Hypothalamus (tissue), 51 donors: ENCODE results near the gene SUCLG2.
"Not testable (repeated sequence)": the region's sequence is repeated elsewhere in the genome, so short reads cannot be mapped to it uniquely, and the experiment has no call there.

Experiments
- DNase-seq, 51 donors: peaks; one replicate each; lab custom pipeline; 2025; lab: John Stamatoyannopoulos, UW

Gene SUCLG2

DNA sequence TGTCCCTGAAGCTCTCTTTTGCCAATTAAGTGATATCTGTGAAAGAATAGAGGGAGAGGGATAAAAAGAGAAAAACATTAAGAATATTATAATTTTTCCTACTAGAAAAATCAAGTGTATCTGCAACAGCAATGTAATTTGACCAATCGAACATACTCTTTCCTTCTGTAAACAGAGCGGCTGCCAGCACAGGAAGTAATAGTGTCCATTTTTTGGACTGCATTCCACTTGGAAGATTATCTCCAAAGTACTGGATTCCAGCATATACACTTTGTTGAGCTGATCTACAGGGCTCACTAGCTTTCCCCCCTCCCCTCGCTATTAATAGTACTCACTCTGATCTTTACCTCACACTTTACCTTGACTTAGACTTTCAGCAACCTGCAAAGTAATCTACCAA, 90.4 kb downstream of the SUCLG2 start:
- no peak for DNase-seq

DNA sequence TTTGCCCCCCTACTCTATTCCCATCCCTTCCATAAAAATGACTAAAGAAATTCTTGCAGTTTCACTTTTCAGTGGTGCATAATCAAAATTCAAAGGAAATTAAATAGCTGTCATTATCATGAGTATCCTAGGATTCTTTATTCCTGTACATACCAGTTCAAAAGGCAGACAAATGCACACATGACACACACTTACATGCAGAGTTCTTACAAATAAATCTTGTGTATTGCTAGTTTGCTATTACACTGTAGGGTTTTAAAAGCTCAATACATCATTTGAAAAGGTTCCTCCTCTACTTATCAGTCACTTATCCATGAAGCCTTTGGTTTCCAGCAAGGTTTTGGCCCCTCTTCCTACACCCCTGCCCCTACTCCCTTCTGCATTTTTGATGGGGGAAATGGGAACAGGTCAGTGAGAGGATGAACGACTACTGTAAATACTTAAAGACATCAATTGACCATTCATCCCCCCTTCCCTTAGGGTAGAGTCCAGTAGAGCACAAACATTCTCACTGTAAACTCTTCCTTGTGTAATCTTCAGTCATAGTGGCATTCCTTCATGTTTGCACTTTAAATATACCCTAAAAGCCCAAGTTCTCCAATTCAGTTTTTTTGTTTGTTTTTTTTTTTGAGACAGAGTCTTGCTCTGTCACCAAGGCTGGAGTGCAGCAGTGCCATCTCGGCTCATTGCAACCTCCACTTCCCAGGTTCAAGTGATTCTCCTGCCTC, 92.6 kb downstream of the SUCLG2 start:
- DNase-seq: no peak

DNA sequence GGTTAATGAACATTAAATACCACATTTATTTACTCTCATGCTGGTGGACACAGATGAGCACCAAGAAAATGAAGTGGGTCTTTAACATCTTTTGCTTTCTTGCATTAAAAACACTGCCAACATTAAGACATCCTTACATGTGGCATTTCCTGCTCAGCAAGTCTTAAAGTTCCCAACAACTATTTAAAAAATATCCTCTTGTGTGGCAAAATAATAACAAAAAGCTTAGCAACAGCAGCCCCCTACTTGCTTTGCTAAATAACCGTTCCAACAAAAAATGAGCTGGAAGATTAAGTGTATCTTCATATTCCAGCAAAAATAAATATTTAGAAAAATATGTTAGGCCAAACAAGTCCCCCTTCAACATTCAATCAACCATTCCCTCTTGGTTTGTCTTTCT, 93.1 kb downstream of the SUCLG2 start:
- DNase-seq: no peak

DNA sequence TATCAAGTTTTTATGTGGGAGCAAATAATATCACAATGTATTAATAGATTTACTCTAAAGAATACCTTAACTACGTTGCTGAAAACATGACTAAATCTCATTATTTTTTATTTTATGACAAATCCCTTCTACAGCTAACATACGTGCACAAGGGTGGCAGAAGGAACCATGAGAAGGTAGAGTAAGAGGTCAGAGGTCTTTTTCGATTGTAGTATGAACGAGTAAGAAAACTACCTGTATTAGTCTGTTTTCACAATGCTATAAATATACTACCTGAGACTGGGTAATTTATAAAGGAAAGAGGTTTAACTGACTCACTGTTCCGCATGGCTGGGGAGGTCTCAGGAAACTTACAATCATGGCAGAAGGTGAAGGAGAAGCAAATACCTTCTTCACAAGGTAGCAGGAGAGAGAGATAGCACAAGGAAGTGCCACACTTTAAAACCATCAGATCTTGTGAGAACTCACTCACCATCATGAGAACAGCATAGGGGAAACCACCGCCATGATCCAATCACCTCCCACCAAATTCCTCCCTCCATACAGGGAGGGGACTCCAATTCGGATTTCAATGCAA, 95.3 kb downstream of the SUCLG2 start:
- no peak for DNase-seq

DNA sequence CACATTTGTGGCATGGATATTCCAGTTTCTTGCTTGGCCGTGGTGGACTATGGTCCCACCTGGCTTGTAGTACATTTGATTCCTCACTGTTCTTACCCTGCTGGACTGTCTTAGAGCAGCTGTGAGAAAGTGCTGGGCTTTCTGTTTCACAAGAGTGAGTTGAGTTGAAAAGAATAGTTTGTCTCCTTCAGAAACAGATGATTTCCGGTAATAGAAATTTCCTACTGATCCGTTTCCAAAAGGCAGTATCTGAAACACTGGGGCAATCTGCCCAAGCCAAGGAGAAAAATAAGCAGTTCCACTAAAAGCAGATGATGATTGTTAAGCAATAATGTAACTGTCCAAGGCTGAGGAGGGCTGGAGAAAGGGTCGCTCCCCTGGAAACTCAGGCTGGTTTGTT, 96.0 kb downstream of the SUCLG2 start:
- DNase-seq: no peak

DNA sequence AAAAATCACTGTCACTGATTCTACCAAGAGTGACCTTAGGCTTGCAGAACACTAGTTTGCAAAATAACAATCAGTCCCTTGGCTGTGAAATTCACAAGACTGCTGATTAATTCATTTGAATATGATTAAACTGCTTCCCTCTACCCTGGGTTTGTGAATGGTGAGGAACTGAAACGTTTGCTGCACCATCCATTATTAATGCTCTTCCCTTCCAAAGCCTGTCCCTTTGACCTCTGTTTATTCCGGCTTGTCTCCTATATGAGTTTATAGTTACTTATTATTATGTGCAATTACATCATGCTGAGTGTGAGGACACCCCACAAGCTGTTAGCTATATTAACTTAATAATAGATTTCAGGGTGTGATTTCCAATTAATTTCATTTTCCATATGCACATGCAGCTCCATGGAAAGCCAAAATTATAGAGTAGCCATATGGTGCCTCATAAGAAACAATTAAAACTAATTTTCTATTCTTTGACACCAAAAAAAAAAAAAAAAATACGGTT, 96.5 kb downstream of the SUCLG2 start:
- DNase-seq: no peak

DNA sequence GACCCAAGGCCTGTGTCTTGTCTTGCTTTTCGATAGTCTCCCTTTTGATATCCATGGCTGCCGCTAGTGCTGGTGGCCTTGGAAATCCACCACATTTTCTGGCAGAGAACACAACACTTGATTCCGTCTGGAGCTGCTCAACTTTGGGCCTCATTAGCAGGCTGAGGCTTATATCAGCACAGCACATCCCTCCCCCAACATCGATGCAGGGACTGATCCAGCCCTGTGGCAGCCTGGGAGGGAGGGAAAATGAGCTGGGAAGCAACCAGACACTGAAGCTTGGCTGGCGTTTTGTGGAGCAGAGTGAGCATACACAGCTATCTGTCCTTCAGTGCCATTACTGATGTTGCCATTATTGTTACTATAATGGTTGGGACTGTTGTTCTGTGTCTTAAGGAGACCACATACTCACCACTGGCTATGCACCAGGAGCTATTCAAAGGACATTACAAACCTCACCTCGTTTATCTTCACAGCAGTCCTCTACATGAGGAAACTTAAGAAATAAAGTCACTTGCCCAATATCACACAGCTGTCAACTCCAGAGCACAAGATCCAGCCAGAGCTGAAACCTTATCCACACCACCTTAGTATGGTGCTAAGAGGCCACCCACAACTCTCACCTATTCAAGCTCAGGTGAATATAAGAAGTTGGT, 102.9 kb downstream of the SUCLG2 start:
- DNase-seq: peak in 2 of 51 donors; percentile 6 to 16

DNA sequence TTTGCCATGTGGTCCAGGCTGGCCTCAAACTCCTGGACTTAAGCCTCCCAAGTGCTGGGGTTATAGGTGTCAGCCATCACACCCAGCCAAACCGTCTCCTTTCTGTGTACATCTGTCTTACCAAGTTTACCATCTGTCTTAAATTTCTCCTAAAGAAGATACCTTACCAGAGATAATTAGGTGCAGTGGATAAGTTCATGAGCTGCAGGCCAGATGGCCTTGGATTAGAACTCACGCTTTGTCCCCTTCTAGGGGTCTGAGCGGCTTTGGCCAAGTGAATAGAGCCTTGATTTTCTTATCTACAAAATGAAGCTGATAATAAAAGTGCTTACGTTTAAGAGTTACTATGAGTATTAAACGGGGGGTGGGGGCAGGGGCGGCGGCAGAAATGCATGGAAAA, 103.9 kb downstream of the SUCLG2 start:
- no peak for DNase-seq

DNA sequence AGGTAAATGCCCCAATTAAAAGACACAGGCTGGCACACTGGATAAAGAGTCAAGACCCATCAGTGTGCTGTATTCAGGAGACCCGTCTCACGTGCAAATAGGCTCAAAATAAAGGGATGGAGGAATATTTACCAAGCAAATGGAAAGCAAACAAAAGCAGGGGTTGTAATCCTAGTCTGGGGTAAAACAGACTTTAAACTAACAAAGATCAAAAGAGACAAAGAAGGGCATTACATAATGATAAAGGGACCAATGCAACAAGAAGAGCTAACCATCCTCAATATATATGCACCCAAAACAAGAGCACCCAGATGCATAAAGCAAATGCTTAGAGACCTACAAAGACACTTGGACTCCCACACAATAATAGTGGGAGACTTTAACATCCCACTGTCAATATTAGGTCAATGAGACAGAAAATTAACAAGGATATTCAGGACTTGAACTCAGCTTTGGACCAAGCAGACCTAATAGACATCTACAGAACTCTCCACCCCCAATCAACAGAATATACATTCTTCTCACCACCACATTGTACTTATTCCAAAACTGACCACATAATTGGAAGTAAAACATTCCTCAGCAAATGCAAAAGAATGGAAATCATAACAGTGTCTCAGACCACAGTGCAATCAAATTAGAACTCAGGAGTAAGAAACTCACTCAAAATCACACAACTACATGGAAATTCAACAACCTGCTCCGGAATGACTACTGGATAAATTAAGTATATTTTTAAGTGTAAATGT, 111.7 kb downstream of the SUCLG2 start:
- not testable (repeated sequence) for DNase-seq

DNA sequence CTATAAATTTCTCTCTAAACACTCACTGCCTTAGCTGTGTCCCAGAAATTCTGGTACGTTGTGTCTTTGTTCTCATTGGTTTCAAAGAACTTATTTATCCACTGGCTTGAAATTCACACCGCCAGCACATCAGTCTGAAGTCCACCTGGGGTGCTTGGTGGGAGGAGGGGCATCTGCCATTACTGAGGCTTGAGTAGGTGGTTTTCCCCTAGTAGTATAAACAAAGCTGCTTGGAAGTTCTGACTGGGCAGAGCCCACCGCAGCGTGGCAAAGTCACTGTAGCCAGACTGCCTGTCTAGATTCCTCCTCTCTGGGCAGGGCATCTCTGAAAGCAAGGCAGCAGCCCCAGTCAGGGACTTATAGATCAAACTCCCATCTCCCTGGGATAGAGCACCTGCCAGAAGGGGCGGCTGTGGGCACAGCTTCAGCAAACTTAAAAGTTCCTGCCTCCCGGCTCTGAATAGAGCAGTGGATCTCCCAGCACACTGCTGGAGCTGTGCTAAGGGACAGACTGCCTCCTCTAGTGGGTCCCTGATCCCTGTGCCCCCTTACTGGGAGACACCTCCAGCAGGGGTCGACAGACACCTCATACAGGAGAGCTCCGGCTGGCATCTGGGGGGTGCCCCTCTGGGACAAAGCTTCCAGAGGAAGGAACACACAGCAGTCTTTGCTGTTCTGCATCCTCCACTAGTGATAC, 114.1 kb downstream of the SUCLG2 start:
- DNase-seq: no peak

DNA sequence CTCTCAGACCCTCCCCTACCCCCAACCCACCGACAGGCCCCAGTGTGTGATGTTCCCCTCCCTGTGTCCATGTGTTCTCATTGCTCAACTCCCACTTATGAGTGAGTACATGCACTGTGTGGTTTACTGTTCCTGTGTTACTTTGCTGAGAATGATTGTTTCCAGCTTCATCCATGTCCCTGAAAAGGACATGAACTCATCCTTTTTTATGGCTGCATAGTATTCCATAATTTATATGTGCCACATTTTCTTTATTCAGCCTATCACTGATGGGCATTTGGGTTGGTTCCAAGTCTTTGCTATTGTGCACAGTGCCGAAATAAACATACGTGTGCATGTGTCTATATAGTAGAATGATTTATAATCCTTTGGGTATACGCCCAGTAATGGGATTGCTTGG, 117.2 kb downstream of the SUCLG2 start:
- DNase-seq: not testable (repeated sequence)

DNA sequence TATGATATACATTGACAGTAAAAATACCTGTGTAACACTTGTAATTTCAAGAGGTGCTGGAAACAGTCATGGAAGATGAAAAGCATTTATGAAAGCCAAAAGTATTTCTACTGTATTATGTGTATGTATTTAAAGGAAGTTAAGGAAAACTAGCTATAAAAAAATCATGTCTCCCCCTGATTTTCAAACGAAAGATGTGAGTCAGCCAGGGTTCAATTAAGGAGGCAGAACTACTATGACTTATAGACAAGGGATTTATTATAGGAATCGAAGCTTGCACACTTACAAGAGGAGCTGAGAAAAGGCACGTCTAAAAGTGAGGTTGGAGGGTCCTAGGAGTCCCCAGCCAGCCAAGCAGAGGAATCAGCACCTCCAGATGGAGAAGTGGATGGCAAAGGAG, 119.4 kb downstream of the SUCLG2 start:
- no peak for DNase-seq

DNA sequence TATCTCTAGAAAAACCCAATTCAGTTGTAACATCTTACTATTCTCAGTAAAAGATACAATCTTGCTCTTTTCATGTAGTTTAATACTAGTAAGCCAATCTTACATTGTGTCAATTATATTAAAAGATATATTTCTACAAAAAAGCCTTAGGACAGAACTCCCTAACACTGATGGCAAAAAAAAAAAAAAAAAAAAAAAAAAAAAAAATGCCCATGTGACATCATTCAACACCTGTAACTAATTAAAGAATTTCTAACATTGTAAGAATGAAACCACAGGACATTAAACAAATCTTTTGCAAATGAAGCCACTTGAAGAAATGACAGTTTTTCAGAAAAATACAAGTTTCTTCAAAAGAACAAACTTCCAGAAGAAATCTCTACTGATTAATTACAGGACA, 119.8 kb downstream of the SUCLG2 start:
- DNase-seq: no peak

DNA sequence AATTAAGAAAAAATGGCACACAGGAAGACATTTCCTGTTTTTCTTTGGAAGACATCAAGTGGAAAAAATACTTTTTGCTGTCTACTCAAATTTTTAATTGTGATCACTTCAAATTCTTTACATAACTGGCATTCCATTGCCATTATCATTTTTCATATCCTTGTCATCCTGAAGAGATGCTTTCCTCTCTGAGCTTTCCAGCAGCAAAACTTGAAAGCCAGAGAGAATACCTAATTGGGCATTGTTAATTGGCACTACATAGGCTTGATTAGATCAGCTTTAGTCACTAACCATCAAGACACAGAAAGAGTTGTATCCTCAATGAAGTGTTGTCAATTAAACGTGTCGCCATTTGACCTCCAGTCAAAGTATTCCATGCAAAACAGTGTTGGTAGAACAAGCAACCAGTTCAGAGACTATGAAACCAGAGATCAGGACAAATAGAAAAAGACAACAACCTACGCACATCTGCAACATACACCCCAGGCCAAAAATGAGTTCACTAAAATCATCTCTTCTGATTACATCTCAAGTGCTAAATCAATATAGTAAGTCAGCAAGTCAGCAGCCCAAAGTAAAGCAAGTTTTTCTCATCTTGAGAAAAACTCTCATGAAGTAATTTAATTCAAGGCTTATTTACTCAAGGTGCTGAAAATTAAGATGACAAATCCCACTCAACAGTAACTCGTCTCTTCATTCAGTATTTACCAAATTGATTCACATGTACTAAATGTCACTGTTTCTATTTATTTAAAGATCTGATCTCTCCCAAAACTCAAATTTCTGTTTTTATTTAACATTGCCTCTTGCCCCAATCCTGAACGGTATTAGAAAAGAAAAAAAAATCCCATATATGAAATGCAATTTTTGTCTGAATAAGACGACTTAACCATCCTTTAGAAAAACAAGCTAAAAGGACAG, 123.0 kb downstream of the SUCLG2 start:
- DNase-seq: no peak

DNA sequence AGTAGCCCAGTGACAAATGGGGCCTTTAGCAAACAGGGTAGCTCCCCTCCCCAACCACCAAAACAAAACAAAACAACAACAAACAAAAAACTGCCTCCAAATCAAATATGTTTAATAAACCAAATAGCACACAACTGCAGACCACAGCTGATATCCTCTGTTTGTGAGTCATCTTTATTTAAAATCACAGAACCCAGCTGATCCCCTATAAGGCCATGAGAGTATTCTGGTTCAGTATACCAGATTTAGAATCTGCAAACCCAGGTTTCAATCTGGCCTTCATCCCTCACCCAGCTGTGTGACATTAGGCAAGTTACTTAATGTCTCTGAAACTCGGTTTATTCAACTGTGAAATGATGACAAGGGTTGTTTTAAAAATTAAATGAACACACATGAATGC, 124.5 kb downstream of the SUCLG2 start:
- no peak for DNase-seq

DNA sequence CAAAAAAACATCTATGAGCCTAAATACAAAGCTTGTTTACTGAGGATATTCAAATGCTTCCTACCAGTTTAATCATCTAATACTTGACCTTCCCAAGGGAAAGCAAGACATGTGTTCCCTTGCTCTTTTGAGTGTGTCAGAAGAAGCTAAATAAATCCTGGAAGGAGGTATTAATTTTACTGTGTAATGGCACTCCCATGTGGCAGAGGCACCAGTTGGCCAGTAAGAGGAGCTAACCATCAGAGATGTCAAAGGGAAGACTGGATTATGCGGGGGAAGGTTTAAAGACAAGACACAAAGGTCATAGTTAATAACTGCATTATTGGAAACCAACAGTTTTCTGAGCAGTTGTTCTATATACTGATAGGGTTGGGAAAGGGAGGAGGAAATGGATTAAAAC, 125.1 kb downstream of the SUCLG2 start:
- DNase-seq: no peak

DNA sequence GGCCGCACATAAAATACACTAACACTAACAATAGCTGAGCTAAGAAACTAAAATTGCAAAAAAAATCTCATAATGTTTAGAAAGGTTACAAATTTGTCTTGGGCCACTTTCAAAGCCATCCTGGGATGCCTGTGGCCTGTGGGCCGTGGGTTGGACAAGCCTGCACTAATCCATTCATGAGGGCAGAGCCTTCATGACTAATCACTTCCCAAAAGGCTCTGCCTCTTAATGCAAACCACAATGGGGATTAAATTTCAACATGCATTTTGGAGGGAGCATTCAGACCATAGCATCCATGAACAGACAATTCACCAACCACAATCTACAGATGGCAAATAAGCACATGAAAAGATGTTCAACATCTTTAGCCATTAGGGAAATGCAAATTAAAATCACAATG, 128.2 kb downstream of the SUCLG2 start:
- no peak for DNase-seq

DNA sequence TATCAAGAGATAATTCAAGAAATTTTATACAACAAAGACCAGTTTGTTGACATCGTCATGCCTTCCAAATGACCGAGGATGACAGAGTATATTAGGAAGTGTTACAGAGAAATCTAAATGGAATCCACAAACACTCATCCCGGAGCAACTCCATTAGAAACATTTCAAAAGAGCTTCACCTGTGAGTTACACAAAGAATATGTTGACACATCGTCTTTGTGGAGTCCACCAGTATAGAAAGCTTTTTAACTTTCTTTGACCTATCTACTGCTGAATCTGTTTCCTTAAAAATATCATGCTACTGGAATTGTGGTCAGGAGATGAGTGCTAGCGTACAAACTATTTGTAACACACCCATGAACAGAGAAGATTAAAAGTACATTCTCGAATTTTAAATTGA, 130.4 kb downstream of the SUCLG2 start:
- no peak for DNase-seq

DNA sequence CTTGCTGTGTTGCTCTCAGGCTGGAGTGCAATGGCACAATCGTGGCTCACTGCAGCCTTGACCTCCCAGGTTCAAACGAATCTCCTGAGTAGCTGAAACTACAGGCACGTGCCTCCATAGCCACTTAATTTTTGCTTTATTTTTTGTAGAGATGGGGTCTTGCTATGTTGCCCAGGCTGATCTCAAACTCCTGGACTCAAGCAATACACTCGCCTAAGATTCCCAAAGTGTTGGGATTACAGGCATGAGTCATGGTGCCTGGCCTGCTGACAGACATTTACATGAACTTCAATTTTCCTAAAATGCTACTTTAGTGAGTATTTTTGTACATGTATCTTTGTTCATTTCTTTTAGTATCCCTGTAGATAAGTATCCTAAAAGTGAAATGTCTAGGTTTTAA, 132.3 kb downstream of the SUCLG2 start:
- DNase-seq: no peak
